GM21515 (cell line): Measurements from ENCODE around the gene PTPRC.

ENCODE experiments used
- ATAC-seq: cut with Tn5 transposase; IDR thresholded peaks from one replicate; pipeline ENCODE4 v1.9.1; 2021; ENCODE audit not compliant: unreplicated experiment

PTPRC gene

GRCh38 chr1:198699167-198700015 lies 60.6 kb downstream of the PTPRC start:
- no peak for ATAC-seq

- ATAC-seq, result no peak
Measured at GRCh38 chr1:198700016-198700392, 61.2 kb downstream of the PTPRC start.

- ATAC-seq, result no peak
Measured at GRCh38 chr1:198700396-198700795, 61.6 kb downstream of the PTPRC start.

GRCh38 chr1:198701250-198701649 lies 62.4 kb downstream of the PTPRC start:
- no peak for ATAC-seq

- no peak for ATAC-seq
Measured at GRCh38 chr1:198701766-198702539, 63.1 kb downstream of the PTPRC start.

- no peak for ATAC-seq
Measured at GRCh38 chr1:198708761-198709525, 70.1 kb downstream of the PTPRC start.

GRCh38 chr1:198711837-198712236 lies 73.0 kb downstream of the PTPRC start:
- no peak for ATAC-seq

- no peak for ATAC-seq
Measured at GRCh38 chr1:198713081-198713480, 74.2 kb downstream of the PTPRC start.

GRCh38 chr1:198714271-198714670 lies 75.4 kb downstream of the PTPRC start:
- no peak for ATAC-seq

- no peak for ATAC-seq
Measured at GRCh38 chr1:198716051-198716450, 77.2 kb downstream of the PTPRC start.

- no peak for ATAC-seq
Measured at GRCh38 chr1:198717510-198717909, 78.7 kb downstream of the PTPRC start.

GRCh38 chr1:198723127-198723526 lies 84.3 kb downstream of the PTPRC start:
- no peak for ATAC-seq

- no peak for ATAC-seq
Measured at GRCh38 chr1:198725090-198725489, 86.2 kb downstream of the PTPRC start.

- no peak for ATAC-seq
Measured at GRCh38 chr1:198726455-198726854, 87.6 kb downstream of the PTPRC start.

- ATAC-seq, result no peak
Measured at GRCh38 chr1:198729195-198729863, 90.5 kb downstream of the PTPRC start.

GRCh38 chr1:198730952-198731351 lies 92.1 kb downstream of the PTPRC start:
- ATAC-seq, result no peak

GRCh38 chr1:198734323-198735008 lies 95.6 kb downstream of the PTPRC start:
- peak; percentile 86 for ATAC-seq

- no peak for ATAC-seq
Measured at GRCh38 chr1:198741744-198742143, 102.9 kb downstream of the PTPRC start.

- no peak for ATAC-seq
Measured at GRCh38 chr1:198747127-198747526, 108.3 kb downstream of the PTPRC start.

- no peak for ATAC-seq
Measured at GRCh38 chr1:198749279-198749678, 110.4 kb downstream of the PTPRC start.
